ENCODE data around the gene SBF2.

Gene SBF2

DNA sequence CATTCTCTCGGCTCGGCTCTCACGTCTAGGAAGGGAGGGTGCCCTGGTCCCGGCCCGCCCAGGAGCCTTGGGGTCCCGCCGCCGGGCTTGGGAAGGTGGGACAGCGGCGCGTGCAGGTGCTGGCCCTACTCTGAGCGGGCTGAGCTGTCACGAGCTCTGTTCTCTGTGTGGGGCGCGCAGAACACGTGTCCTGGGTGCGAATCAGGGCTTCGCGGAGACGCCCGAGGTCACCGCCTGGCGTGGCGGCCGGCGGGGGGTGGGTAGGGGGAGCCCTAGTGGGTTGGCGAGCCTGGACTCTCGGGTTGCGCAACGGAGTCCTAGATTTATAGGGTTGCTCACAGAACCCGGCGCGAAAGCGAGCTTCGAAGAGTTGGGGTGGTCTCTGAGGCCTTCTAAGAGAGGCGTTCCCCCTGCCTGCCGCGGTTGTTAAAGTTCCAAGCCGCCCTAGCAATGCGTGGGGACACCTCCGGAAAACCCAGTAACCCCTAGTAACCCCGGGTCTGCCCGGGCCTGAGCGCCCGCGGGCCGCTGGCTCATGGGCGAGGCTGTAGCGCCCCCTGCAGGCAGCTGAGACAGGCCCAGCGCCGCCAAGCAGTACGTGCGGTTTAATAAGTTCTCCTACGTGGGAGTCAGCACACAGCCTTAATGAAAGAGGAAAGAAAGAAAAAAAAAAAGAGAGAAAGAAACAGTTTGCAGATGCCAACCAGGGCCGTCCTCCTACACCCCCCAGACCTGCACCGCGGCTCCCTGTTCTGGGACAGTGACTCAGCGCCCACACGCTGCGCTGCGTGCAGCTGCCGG lies 13.6 kb upstream of the SBF2 start:
- peak; percentile 94 for TF ChIP-seq CTCF (IDR thresholded peaks at IDR 0.05)
- Histone ChIP-seq H3K4me1 (ENCODE audit: control insufficient read depth in 1 of 2, insufficient read depth in 1 of 2, low read depth in 1 of 2, low read length in 1 of 2) (peaks cover 32% of the 10 kb centered on the region in 2 experiments), H3K27me3 (peaks cover 41% of the 10 kb centered on the region), H3K27ac (peak overlapping the region; percentile 24), H3K9me3 (no peaks in the 10 kb centered on the region), H3K4me3 (ENCODE audit: low read depth in 1 of 2, low read length in 1 of 2) (peak overlapping the region; percentile 92 to 100), H3K36me3 (peaks cover 18% of the 10 kb centered on the region)

- H3K4me3 ChIP-seq (ENCODE audit: low read depth in 1 of 2, low read length in 1 of 2): peak overlapping the region; percentile 92 to 100
- H3K4me1 ChIP-seq (ENCODE audit: control insufficient read depth in 1 of 2, insufficient read depth in 1 of 2, low read depth in 1 of 2, low read length in 1 of 2): peaks cover 37 to 38% of the 10 kb centered on the region in 2 experiments
- TF ChIP-seq CTCF (IDR thresholded peaks at IDR 0.05): no peak
- peak overlapping the region; percentile 24 for H3K27ac ChIP-seq
- no peaks in the 10 kb centered on the region for H3K9me3 ChIP-seq
- H3K36me3 ChIP-seq: peaks cover 18% of the 10 kb centered on the region
- H3K27me3 ChIP-seq: peaks cover 41% of the 10 kb centered on the region
Observed at GRCh38 chr11:10307022-10307399, 13.0 kb upstream of the SBF2 start.

- TF ChIP-seq CTCF (IDR thresholded peaks at IDR 0.05): no peak
- Histone ChIP-seq H3K36me3 (peaks cover 18% of the 10 kb centered on the region), H3K27me3 (peaks cover 41% of the 10 kb centered on the region), H3K9me3 (no peaks in the 10 kb centered on the region), H3K27ac (peak overlapping the region; percentile 96), H3K4me1 (ENCODE audit: control insufficient read depth in 1 of 2, insufficient read depth in 1 of 2, low read depth in 1 of 2, low read length in 1 of 2) (peaks cover 44 to 45% of the 10 kb centered on the region in 2 experiments), H3K4me3 (ENCODE audit: low read depth in 1 of 2, low read length in 1 of 2) (peak overlapping the region; percentile 92 to 100)
Observed at GRCh38 chr11:10305964-10306918, 12.2 kb upstream of the SBF2 start.

GRCh38 chr11:10305262-10305963 lies 11.4 kb upstream of the SBF2 start:
- peaks cover 41% of the 10 kb centered on the region for H3K27me3 ChIP-seq
- H3K36me3 ChIP-seq: peaks cover 18% of the 10 kb centered on the region
- peaks cover 44 to 46% of the 10 kb centered on the region in 2 experiments for H3K4me1 ChIP-seq (ENCODE audit: control insufficient read depth in 1 of 2, insufficient read depth in 1 of 2, low read depth in 1 of 2, low read length in 1 of 2)
- H3K4me3 ChIP-seq (ENCODE audit: low read depth in 1 of 2, low read length in 1 of 2): peak overlapping the region; percentile 92 to 100
- no peak for TF ChIP-seq CTCF (IDR thresholded peaks at IDR 0.05)
- H3K9me3 ChIP-seq: no peaks in the 10 kb centered on the region
- peak overlapping the region; percentile 96 for H3K27ac ChIP-seq
